Lower leg skin (tissue), 3 donors: ENCODE results near the gene DNAH11.

ENCODE experiments used
- POLR2A ChIP-seq, 2 donors: fragments of 450-650 bp; IDR thresholded peaks; one replicate each; pipeline ENCODE4 v1.6.1; 2016 to 2017; ENCODE audit warnings: antibody characterized with exemption in 2 of 2, mild to moderate bottlenecking in 1 of 2, moderate library complexity in 1 of 2
- TF ChIP-seq, protein P1 (sequence below), 3 donors: fragments of 450-650 bp; IDR thresholded peaks; one replicate each; pipeline ENCODE4 v1.5.1; 2016; ENCODE audit warnings: antibody characterized with exemption in 3 of 3, mild to moderate bottlenecking in 3 of 3, moderate library complexity in 2 of 3

GRCh38 chr7:21504021-21504420 lies 38.8 kb upstream of the DNAH11 start:
- TF ChIP-seq, protein P1, sequence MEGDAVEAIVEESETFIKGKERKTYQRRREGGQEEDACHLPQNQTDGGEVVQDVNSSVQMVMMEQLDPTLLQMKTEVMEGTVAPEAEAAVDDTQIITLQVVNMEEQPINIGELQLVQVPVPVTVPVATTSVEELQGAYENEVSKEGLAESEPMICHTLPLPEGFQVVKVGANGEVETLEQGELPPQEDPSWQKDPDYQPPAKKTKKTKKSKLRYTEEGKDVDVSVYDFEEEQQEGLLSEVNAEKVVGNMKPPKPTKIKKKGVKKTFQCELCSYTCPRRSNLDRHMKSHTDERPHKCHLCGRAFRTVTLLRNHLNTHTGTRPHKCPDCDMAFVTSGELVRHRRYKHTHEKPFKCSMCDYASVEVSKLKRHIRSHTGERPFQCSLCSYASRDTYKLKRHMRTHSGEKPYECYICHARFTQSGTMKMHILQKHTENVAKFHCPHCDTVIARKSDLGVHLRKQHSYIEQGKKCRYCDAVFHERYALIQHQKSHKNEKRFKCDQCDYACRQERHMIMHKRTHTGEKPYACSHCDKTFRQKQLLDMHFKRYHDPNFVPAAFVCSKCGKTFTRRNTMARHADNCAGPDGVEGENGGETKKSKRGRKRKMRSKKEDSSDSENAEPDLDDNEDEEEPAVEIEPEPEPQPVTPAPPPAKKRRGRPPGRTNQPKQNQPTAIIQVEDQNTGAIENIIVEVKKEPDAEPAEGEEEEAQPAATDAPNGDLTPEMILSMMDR (IDR thresholded peaks at IDR 0.05), result no peak
- no peak for TF ChIP-seq POLR2A (IDR thresholded peaks at IDR 0.05)
